Activated CD4-positive, alpha-beta T cell treated with anti-CD3 and anti-CD28 coated beads for 24 hours (primary cell): Measurements from ENCODE around the gene GRIK3.
"Not testable (repeated sequence)": the region's sequence is repeated elsewhere in the genome, so short reads cannot be mapped to it uniquely, and the experiment has no call there.

ENCODE experiments used
- DNase-seq, 2 donors: peaks; one replicate each; pipeline ENCODE4 v3.0.0-alpha.2; 2020; ENCODE audit warnings: low read depth in 2 of 2

The GRIK3 gene

DNA sequence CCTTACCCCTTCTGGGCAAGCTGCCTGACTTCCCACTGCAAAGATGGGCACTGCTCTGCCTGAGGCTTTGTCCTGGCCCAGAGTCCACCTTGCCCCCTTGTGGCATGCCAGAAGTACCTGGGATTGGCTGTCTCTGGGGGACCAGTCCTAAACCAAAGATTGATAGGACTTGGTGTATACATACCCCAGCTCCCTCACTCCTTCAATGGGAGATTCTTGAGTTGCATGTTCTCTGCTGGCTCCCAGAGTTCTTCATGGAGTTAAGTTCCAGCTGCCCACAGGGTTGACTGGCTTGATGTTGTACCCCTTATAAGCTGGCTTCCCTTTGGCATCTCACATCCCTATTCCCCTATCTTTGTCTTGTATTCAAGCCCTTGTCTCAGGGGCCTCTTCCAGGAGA lies 244.8 kb downstream of the GRIK3 start:
- DNase-seq, result no peak

DNA sequence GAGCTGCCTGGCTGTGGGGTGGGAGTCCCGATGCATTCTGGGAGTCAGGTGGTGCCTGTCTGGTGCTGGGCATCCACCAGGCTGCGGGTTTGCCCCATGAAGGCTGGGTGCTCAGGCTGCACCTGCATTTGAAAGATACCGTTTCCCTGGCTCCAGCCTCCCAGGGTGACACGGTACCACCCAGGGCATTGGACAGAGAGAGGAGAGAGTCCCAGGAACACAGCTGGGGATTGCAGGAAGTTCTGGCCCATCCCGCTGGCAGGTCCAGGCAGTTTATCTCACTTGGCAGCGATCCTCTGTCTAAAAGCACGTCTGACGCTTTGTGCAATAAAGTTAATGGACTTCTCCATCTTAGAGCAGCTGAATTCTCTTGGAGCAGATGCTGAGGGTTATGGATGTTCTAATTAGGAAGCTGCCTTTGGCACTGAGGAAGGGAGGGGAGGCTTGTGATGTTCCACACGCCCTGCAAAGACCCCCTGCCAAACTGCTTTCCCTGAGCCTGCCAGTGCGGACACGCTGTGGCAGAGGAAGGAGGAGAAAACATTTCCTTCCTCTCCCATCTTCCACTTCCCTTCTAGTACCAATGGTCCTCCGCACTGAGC lies 246.9 kb downstream of the GRIK3 start:
- no peak for DNase-seq

DNA sequence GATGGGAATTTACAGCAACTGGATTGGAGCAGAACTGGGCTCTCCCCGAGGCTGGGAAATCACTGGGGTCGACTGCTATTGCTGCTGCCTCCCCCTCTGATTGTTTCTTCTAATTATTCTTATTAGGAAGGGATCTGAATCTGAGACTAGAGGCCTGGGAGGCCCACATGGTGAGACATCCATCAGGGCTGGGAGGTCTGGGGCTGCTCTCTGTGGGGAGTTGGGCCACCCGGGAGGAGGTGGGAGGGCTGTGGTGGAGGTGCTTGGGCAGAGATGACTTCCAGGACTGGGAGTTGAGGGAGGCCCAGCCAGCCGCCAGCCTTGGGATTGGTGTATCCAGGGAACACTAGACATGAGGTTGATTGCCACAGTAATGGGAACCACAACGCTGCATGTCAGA lies 247.9 kb downstream of the GRIK3 start:
- no peak for DNase-seq

DNA sequence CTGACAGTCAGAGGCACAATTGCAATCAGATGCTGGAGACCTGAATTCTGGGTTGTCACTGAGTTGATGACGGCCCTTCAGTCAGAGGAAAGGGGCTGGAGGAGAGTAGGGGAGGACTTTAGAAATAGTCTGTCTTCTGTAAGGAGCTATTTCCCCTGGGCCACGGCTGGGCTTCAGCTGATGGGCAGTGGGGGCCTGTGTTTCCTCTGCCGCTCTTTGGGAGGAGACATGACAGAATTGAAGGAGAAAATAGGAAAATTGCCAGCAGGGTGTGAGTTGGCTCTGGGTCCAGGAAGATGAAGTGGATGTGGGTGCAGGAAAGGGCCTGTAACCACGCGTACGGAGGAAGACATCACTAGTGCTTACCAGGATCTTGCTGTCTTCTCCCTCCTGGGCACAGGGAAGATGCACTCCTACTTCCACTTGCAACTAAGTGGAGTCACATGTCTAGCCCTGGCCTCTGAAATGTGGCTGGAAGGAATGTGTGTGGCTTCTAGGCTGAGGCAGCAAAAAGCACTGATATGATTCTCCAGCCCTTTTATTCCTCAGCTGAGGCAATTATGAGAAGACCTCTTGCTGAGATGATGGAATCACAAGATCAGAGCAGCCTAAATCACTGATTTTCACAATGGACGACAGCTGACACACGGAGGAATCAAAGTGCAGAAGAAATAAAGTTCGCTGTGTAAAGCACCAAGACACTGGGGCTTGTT lies 250.0 kb downstream of the GRIK3 start:
- DNase-seq, result no peak

DNA sequence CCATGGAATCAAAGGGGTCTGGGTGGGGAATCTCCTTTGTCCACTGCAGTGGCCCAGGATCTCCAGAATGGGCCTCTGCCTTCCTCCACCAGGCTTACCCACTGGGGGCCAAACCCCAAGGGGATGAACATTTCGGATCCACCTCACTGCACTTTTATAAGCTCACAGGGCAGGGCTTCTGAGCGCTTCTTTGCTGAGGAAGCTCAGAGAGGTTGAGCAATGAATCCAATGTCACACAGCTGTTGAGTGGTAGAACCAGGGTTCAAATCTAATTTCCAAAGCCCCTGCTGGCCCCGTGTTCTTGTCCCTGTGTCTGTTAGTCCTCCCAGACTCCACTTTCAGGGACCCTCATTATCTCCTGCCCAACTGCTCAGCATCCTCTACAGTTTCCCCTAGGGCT lies 250.8 kb downstream of the GRIK3 start:
- no peak for DNase-seq

DNA sequence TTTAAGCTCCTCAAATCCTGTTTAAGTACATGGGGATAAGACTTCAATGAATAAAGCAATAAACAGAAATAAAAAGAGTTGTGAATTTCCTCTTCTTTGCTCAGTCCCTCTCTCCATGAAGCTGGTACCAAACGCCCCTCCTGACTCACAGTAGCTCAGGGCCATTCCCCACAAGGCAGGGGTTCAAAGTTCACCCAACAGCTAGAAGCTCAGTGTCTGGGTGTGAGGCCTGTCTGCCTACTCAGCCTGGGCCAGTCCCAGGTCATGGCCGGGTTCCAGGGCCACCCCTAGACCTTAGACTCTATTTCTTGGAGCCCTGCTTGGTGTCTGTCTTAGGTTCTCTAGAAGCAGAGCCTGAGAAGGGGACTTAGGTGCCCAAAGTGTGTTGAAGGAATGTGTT lies 251.5 kb downstream of the GRIK3 start:
- DNase-seq, result no peak

DNA sequence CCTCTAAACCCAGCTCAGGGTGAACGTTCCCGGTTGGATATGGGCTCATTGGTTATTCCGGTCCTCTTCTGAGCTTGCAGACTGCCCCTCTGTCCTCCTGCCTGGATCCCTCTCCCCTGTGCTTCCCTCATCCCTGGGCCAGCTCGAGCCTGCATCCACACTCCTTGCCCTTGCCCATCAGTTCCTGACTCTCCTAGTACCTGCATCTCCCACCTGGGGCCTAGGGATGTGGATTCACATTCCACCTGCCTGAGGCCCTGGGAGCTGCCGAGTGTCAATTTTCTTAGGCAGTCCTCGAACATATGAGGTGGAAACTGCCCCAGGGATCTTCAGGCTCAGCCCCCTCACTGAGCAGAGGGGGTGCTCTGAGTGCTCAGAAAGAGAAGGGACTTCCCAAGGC lies 252.2 kb downstream of the GRIK3 start:
- DNase-seq, result no peak

DNA sequence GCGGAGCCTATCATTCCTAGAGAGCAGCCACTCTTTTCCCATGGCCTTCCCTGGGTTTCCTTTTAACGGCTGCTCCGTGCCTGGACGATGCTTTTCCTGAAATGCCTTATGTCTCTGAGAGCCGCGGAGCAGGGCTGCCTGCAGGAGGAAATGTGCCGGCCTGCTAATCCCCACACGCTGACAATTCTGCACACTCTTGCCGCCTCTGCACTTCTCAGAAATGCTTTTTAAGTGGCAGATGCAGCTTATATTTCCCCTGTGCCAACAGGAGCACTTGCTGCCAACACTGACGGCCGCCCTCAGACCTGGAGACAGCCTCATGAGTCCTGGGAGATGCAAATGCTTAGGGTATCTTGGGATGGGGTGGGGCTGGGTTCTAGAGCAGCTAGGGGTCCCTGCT lies 253.2 kb downstream of the GRIK3 start:
- DNase-seq, result no peak

DNA sequence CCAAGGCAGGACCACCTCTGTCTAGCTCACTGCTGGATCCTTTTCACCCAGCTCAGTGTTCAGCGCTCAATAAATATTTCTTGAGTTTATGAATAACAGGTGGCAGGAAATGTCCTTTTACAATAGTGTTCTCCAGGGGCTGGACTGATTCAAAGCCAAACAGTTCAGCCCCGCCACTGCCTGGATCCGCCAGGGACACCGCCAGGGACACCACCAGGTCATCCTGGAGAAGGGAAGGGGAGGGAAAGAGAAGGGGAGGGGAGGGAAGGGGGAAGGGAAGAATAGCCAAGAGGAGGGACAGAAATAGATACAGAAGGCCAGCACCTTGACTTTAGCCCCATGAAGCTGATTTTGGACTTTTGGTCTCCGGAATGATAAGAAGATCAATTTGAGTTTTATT lies 255.6 kb downstream of the GRIK3 start:
- DNase-seq, result no peak

DNA sequence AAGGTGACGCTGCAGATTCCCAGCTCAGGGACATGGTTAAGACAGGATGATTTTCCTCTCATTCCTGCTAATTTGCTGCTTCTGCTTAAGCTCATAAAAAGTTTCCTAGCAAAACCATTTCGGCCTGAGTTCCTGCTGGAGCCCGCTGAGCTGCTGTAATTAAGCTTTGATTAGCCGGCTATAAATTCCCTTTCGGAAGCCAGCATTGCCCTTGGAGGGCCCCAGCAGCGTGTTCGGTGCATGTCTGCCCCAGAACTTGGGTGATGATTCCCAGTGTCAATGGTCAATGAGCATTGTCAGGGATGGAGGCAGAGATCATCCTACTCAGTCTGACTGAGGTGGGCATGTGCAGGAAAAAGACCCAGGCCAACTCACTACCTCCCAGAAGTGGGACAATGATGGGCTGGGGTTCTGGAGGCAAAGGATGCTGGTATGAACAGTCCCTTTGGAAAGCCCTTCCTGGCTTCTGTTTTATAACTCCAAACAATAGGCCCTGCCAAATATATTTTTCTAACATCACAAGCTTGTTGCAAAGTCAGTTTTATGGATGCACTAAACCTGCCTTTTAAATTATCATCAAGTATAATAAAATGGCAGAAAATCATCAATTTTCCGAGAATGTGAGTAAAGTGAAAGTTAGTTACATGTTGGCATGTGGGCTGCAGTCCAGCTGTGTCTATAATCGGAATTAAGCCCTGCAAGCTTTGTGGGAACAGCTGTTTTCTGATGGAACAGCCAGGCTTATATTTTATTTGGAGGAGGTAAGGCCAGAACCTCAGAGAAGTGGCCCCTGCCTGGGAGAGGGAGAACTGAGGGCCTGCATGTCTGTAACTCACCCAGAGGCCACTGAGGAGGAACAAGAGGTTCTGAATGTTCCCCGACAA lies 257.1 kb downstream of the GRIK3 start:
- DNase-seq, result no peak

DNA sequence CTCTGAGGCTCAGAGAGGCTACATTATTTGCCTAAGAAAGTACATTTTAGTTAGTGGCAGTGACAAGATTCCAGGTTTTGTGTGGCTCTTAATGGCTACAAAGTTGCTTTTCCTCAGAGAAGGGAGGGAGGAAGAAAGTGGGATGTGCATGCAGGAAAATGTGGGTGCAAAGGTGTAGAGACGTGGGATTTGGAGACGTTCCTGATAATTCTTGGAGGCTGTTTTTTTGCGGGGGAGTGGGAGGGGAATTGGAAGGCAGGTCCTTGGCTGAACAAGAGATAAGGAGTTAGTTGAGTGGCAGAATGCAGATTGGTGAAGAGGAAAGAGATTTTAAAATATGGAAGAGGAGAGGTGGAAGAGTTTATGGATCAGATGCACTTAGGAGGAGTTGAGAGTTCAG lies 258.1 kb downstream of the GRIK3 start:
- DNase-seq, result no peak

DNA sequence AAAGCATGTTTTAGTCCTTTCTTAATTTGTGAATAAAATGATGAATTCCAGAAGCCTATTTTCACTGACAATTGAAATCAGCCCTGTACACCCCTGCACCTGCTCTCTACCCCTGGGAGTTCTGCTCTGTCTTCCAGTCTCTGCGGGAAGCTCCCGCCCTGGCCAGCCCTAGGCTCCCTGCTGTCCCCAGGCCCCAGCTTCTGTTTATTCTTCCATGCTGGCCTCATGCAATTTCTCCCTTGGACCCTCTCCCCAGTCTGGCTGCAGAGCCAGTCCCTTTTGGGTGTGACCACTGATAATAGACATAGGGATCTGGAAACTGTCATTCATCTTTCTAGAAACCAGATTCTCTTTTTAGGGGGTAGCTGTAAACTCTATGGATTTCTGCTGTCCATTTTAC lies 258.6 kb downstream of the GRIK3 start:
- DNase-seq, result no peak

DNA sequence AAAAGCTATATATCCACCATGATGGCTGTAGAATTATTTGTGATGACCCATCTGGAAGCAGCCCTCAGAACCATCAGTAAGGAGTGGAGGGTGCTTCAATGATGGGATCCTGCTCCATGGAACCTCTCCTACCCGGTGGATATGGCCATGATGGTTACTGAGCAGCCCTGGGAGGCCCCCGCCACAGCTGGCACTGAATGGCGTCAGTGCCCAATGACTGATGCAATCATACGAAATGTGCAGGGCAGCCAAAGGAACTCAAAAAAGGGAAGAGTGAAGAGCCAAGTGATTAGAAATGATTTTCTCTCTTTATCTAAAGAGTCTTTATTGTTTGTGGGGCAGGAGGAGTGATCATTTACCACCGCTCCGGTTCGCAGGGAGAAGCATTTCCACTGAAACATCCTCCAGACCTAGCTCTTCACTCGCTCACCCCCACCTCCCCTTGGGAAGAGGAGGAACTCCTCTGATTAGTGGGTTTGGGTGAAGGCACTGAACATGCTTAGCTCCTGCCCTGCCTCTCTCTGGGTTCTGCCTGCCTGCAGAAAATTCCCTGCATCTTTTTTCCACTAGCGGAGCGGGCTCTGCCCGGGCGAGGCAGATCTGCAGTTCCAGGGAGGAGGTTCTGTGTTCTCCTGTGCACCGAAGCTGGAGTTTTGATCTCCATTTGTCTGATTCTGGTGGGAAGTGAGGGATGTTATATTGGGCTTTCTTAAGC lies 260.3 kb downstream of the GRIK3 start:
- no peak for DNase-seq

DNA sequence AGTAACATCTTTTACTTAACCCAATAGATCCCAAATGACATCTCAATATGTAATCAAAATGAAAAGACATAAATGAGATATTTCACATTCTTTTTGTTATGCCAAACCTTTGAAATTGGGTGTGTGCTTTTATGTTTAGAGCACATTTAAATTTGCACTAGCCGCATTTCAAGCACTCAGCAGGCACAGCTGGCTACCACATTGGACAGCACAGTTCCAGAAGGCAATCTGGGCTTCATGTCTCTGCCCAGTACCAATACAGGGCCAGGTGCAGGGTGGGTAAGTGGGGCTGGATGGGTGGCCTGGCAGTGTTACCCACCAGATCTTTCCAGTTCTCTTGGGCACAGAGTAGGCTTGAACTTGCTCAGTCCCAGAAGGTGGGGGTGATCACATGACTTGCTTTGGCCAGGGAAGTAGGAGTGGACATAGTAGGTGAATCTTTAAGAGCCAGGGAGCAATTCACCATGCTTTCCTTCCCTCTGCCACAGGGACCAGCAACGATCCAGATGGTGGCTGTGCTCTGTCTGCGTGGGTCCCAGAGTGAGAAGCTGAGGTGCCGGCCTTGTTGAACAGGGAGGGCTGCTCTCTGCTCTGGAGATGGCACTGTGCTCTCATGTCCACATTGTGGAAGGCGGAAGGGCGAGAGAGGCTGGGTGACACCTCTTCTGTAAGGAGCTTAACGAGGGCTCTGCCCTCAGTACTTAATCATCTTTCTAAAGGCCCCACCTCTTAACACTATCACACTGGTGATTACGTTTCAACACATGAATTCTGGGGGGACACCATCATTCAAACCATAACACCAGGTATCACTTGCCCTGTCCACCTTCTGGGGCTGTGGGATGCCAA lies 261.4 kb downstream of the GRIK3 start:
- DNase-seq, result no peak

DNA sequence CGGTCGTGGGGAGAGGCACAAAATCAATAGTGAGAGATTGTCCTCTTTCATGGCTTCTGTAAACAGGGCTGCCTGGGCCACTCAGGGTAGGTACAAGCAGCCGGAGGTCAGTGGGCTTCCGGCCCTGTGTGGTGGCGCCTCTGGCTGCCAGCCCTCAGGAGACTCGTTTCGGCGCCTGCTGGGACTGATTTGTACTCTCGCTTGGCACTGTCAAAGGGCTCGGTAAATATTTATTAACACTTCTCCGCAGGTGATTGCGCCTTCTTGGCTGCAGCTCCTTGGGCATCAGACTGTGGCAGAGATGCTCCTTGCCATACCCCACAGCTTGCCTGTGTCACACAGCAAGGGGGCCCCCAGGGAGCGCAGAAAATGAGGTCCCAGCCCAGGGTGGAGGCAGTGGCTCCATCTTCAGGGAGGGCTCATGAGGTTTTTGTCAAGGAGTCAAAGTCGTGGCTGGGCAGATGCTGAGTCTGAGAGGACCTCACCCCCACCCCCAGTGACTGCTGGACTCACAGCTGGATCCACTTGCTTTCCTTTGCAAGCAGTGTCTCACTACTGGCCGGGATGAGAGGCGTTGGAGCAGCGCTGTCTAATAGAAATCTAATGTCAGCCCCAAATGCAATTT lies 262.5 kb downstream of the GRIK3 start:
- no peak for DNase-seq

DNA sequence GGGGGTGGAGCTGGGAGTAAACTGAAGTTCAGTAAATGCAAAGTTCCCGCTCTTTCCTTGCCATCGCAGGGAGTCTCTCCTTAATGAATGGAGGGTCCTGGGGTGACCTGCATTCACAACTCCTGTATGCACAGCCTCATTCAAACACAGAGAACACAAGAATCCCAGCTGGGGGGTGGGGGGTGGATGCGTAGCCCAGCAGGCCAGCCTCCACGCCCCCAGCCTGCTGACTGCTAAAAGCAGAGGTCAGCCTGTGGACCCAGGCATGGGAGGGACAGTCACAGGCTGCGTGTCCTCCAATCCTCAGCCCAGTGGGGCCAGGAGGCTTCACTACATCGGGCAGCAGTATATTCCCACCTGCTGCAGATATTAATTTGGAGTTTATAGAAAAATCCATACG lies 263.1 kb downstream of the GRIK3 start:
- DNase-seq, result no peak

DNA sequence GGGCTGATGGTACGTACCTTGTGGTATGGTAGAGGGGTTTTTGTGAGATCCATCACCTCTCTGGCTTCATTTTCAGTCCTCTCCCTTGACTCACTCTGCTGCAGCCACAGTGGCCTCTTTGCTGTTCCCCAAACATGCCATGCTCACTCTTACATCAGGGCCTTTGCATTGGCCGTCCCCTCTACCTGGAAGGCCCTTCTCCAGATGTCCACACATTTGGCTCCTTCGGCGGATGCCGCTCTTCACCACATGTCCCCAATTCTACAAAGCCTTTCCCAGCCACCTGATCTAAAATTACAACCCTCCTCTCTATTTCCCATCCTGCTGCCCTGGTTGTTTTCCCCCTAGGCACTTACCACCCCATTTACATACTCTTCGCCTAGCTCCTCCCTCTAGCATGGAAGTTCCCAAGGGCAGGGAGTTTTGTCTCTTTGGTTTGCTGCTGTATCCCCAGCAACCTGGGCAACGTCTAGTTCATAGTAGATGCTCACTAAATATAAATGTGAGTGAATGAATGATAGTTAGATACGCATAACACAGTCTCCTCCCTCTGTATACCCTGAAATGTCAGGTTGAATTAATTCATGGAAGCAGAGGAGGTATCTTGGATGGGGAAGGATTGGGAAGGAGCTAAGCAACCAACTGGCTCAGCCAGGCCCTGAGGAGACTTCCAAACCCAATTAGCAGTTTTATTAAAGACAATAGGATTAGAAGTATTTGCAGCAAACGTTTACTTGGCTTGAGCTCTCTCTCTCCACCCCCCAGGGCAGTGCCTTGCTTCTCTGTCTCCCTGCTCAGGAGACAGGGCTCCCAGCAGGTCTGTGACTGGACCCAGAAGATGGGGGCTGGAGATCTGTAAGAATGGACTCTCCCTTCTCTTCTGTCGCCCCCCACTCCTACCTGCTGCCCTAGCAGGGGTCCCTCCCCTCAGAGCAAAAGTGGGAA lies 264.2 kb downstream of the GRIK3 start:
- no peak for DNase-seq

DNA sequence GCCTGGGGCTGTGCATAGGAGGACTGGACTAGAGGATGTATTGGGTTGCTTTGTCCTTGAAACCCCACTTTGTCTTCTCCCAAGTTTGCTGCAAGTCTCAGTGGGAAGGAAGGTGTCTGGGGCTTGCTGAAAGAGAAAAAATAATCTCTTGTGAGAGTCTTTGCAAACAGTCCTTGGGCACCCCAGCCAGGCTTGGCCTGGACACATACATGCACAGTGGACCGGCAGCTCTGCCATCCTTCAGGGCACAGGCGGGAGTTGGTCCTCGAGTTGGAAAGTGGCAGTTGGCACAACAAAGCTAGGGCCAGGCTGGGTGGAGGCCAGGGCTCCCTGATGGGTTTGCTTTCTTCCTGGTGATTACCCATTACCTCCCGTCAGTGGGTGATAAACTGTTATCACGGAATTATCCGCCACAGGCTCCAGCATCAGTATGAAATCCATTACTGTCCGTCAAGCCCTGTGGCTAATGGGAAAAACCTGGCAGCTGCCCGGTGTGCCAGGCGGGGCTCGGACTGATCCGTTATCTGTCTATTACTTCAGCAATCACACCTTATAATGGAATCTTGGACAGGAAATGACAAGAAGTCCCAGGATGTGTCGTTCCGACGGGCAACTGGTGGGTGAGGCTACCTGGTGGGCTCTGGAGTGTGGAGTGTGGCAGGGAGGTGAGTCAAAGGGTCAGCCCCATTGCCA lies 265.7 kb downstream of the GRIK3 start:
- no peak for DNase-seq

DNA sequence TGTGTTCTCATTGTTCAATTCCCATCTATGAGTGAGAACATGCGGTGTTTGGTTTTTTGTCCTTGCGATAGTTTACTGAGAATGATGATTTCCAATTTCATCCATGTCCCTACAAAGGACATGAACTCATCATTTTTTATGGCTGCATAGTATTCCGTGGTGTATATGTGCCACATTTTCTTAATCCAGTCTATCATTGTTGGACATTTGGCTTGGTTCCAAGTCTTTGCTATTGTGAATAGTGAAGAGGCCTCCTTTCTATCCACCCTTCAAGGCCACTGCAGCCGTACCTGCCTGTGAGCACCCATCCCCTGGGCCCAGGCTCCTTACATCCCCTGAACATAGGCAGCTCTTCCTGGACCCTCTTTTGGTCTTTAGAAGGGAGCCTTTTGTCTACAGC lies 266.9 kb downstream of the GRIK3 start:
- not testable (repeated sequence) for DNase-seq
